HG03558 (cell line): Measurements from ENCODE around the gene FCRL1.
A peak's percentile ranks its signal among the peaks of the same experiment; 100 is the strongest.

ENCODE experiments used
- ATAC-seq: cut with Tn5 transposase; IDR thresholded peaks from one replicate; pipeline ENCODE4 v1.9.1; 2021; ENCODE audit warnings: moderate number of reproducible peaks; ENCODE audit not compliant: unreplicated experiment; ENCODE audit errors: extremely low read depth

The FCRL1 gene

DNA sequence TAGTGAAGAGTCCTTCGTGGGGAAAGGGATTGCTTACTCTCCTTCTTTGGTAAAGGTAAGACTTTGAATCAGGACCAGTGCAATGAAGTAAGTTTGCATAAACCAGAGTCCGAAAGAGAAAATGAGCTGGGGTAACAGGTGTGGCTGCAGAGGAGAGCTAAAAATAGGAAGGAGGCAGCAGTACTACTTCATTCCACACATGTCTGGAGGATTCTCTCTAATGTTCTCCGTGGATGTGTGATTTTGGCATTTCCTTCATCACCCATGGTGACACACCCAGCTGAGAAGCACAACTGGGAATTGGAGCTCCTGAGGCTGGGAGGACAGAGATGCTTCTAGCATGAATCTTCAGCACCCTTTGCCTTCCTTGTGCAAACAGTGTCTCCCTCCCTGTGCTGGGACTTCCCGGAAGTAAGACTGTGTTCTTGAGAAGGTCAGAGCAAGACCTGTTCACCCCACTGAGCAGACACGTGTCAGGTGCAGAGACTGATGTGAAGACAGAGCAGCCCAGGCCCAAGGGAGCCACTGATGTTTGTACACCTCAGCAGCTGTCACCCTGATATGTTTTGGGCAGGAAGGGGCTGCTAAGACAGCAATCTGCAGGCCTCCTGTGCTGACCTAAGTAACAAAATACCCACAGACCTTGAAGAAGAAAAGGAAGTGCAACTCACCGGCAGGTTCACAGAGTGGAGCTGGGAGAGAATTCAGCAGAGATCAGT, 13.3 kb downstream of the FCRL1 start:
- ATAC-seq: peak; percentile 86

- ATAC-seq: no peak
Observed at GRCh38 chr1:157803851-157804250, 16.1 kb downstream of the FCRL1 start.

- ATAC-seq: no peak
Observed at GRCh38 chr1:157799996-157800395, 19.9 kb downstream of the FCRL1 start.

GRCh38 chr1:157798211-157798610, 21.7 kb downstream of the FCRL1 start:
- no peak for ATAC-seq

DNA sequence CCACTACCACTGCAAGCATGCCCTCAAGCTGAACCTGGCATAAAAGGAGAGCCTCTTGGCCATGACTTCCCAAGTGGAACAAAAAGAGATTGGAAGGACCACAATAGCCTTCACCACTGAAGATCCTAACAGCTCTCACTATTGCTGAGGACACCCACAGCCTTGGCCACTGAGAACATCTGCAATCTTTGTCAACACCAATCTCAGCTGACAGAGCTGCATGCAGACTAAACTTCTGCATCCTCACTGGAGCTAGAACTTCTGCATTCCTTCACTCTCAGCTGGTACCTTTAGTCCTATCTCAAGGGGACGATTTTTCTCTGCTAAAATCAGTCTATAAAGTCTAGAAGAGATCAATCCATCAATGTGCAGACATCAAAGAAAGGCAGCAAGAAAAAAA, 34.7 kb downstream of the FCRL1 start:
- no peak for ATAC-seq

DNA sequence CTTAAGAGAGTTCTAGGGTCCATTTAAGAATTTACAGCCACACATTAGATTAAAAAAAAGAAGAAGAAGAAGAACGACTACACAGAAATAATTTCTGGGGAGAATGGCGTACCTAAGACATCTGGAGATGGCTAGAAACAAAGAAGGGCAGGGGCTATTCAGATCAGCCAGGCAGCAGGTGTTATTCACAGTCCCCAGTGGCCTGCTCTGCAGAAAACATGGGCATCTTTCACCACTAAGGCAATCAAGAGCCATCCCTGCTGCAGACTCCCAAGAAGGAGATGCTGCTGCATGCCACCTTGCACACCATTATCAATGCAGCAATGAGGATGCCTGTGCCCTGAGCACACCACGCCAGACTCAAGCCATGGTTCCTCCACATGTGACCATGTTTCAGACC, 35.1 kb downstream of the FCRL1 start:
- no peak for ATAC-seq

DNA sequence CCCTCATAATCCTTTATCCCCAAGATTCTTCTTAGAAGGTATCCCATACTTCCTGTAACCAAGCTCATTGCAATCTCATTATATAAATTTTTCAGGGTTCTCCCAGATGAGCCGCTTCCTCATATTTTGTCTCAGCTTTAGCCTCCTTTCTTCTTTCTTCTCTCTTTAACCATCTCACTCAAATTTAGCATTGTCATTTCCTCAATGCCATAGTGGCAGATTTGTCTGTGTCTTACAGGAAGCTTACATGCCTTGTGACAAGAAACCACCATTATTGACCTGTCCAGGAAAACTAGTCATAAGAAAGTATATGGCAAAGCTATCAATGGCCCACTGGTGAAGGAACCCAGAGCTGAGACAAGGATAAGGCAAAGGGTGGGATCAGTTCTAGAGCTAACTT, 37.0 kb downstream of the FCRL1 start:
- ATAC-seq: no peak

DNA sequence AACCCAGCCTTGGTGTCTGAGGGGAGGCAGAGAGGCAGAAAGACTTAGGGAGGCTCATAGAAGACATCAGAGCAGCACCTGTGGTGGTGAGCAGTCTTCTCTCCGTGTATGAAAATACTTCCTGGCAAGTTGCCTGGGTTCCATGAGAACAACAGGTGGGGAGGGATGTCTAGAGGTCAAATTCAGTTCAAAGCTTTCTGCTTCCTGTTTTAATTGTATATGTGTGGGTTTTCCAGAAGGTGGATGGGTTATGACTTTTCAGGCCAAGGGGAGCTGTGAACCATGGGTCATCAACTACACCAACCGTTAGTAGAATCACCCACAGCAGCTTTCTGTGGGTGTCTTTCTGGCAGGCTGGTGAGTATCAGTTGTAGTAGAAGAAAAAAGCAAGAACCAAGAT, 38.9 kb downstream of the FCRL1 start:
- ATAC-seq: peak; percentile 41

- no peak for ATAC-seq
Observed at GRCh38 chr1:157776971-157777391, 42.9 kb downstream of the FCRL1 start, which contains the start of gene FCRL2. Gene FCRL2 (minus strand): TSS chr1:157777132. CDS start chr1:157777073, 59 bp downstream.

GRCh38 chr1:157775101-157775870, 44.6 kb downstream of the FCRL1 start:
- ATAC-seq: no peak

DNA sequence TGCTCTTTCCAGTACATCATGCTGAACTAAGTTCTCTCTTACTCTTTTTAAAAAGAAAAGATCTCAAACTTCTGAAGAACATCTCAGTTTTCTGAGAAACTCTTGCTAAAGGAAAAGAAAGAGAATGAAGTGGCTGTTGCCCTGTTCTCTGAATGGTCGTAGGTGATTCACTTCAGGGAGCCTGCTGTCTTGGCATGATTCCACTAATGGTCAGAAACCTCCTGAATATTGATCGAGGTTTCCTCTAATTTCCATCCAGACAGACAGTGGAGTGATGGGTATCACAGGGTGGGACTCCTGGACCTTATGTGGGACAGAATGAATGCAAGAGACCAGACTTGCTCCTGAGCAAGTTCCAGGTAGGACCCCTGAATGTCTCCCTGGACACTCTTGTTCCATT, 45.5 kb downstream of the FCRL1 start:
- ATAC-seq: no peak

- ATAC-seq: no peak
Observed at GRCh38 chr1:157773493-157774350, 46.2 kb downstream of the FCRL1 start.

DNA sequence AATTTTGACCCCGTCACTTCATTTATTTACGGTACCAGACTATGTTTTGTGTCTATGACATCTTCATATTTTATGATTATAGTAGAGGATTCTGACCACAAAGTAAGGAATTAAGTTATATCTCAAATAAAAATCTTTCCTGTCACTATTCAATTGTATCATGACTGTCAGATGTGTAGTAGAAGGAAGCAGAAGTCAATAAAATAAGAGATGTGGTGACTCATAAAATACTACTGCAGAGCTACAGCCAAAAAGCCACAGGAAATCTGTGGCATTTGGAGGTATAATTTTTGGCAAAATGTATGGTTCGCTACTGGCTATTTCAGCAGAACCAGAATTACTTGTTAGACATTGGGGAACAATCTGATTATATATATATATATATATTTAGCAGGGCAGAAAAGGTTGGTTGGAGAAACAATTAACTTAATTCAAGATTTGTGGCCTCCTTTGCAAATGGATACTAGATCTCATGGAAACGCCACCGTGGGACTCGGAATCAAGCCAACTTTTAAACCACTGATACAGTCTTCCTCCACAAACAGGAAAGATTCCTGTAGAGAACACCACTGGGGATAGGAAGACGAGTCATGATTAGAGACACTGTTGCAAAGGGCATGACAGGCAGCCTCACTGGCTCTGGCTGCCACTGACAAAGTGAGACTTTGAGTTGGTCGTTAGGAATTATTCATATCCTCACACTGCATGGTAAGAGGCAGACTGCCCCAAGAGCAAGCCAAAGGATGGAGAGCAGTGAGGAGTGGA, 48.1 kb downstream of the FCRL1 start:
- ATAC-seq: no peak

GRCh38 chr1:157770442-157771043, 49.4 kb downstream of the FCRL1 start:
- no peak for ATAC-seq

GRCh38 chr1:157766792-157767191, 53.1 kb downstream of the FCRL1 start:
- no peak for ATAC-seq

GRCh38 chr1:157758018-157758417, 61.9 kb downstream of the FCRL1 start:
- ATAC-seq: no peak

- ATAC-seq: no peak
Observed at GRCh38 chr1:157753611-157754010, 66.3 kb downstream of the FCRL1 start.

DNA sequence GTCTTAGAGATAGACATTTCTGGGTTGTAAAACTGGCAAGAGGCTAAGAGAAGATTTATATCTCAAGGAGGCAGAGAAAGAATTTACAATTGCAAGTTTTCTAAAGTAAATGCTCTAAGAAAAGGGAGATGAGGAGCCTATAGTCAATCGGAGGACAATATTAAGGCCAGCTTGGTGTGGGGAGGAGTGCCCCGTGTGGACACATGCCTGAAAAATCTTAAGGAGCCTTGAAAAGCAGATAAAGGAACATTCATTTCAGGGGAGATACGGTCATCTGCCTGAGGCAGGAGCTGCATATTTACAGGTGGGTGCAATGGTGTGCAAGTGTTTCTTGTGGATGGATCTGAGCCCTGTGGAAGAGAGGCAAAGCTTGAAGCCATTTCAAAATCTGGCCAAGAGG, 68.6 kb downstream of the FCRL1 start:
- no peak for ATAC-seq

GRCh38 chr1:157748262-157748817, 71.6 kb downstream of the FCRL1 start:
- ATAC-seq: no peak
